Astrocyte (in vitro differentiated cells and primary cell): Measurements from ENCODE around the gene CEMP1.

Experiments used
- CTCF ChIP-seq: IDR thresholded peaks from 2 replicates; pipeline ENCODE4 v1.5.1; 2011; ENCODE audit warnings: low read depth, mild to moderate bottlenecking, inconsistent platforms, low read length, moderate library complexity; ENCODE audit not compliant: insufficient read depth
- EZH2 ChIP-seq: IDR thresholded peaks from 2 replicates; pipeline ENCODE4 v1.6.1; 2012; ENCODE audit warnings: mild to moderate bottlenecking, low read length, inconsistent platforms; ENCODE audit not compliant: insufficient read depth

- TF ChIP-seq CTCF (no peak), EZH2 (no peak)
Observed at GRCh38 chr16:2514333-2515179, 16.7 kb downstream of the CEMP1 start.
